Stimulated activated CD4-positive, alpha-beta T cell treated with anti-CD3 and anti-CD28 coated beads, Interleukin-12 subunit alpha, Interleukin-12 subunit beta, amount 100 ng/mL, for 4 hours (primary cell): ENCODE measurements around the gene RAB1B.

Experiments used
- DNase-seq: peaks from one replicate; pipeline ENCODE4 v3.0.0-alpha.2; 2020

The RAB1B gene

DNA sequence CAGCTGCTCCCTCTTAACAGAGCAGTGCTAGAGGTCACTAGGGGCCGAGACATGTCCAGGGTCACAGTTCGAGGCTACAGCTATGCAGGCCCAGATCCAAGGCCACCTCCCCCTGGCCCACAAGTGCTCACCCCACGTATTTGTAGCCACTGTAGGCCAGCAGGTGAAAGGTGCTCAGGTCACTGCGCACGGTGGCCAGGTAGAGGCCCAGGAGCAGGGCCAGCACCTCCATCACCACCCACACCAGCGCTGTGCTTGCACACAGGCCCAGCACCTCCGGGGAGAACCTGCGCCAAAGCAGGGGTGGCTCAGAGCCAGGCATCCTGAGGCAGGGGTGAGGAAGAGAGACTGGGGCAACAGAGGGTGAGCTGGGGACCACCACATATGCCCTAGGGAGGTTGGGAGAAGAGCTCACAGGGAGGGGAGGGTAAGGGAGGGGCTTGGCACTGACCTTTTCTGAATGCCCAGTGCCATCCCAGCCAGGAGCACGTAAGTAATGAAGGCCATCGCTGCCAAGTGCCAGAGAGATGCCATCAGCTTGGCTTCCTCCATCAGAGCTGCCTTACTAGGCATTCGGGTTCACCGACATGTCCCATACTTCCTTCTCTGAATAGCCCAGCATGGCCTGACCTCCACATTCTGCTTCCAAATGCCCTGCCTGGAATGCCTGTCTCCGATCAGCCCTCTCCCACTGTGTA is 17.0 kb downstream of the RAB1B start:
- DNase-seq: no peak

DNA sequence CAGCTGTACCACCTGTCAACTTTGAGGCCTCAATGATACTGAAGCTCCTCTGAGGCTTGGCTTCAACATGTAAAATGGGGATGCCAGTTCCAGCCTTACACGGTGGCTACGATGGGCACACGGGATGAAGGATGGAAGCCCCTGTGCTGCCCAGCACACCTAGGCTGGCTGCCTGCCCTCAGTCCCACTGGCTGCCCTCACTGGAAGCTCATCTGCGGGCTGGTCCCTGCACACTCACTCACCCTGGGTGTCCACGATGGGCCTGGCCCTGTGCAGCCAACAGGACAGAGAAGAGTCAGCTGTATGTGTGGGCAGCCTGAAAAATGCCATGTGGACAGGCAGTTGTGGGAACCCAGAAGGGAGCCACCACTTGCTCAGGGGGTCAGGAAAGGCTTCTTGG is 18.3 kb downstream of the RAB1B start:
- no peak for DNase-seq

DNA sequence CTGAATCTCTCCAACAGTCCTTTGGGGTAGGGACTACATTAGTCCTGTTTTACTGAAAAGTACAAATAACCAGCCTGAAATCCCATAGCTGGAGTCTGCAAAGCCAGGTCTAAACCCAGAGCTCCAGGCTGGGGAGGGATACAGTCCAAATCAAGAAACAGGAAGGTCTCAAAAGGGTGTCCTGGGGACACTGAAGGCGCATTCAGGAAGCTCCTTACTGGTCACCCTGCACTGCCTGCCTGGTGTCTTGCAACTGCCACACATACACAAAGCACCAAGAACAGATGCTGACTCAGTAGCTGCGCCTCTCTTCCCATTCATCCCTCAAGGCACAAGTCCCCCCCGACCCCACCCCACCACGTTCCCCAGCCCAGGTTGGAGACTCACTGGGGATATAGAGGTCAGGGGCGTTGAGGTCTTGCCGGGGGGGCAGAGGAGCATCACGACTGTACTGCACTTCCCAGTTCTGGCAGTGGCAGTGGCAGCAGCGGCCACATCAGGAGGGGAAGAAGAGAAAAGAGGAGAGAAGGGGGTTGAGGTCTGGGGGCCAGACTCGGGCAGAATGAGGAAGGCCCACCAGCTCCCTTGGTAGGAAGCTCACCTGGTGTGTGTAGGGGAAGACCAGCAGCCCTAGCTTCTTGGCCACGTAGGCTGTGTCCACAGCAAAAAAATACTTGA is 18.9 kb downstream of the RAB1B start:
- DNase-seq: no peak

DNA sequence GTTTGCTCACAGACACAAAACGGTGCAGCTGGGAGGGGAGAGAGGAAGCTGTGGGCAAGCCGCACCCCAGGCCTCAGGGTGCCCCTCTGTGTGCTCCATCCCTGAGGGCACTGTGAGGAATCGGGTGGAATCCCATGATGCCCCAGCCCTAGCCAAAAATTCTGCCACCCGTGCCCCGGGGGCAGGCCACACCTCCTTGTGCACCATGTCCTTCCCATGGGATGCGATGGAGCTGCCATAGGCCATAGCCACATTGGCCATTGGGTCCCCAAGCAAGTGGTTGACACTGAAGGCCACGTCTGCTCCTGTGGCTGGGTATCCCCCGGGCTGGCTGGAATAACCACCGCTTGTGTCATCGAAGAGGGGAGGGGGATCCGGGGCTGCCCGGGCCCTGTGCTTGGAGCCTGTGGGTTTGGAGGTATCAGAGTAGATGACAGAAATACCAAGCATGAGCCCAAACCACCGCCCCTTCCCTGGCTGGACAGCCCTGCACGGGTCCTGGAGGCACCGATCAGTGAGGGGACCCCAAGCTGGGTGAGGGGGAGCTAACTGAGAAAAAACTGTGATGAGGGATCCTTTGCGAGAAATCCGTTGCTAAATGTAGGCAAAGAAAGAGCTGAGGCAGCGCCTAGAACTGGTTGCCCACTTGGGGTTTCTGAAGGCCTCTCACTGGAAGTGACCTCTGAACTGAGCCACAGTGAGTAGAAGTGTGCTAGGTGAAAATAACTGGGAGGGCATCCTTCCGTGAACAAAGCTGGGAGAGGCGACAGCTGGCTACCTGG is 19.6 kb downstream of the RAB1B start:
- no peak for DNase-seq

DNA sequence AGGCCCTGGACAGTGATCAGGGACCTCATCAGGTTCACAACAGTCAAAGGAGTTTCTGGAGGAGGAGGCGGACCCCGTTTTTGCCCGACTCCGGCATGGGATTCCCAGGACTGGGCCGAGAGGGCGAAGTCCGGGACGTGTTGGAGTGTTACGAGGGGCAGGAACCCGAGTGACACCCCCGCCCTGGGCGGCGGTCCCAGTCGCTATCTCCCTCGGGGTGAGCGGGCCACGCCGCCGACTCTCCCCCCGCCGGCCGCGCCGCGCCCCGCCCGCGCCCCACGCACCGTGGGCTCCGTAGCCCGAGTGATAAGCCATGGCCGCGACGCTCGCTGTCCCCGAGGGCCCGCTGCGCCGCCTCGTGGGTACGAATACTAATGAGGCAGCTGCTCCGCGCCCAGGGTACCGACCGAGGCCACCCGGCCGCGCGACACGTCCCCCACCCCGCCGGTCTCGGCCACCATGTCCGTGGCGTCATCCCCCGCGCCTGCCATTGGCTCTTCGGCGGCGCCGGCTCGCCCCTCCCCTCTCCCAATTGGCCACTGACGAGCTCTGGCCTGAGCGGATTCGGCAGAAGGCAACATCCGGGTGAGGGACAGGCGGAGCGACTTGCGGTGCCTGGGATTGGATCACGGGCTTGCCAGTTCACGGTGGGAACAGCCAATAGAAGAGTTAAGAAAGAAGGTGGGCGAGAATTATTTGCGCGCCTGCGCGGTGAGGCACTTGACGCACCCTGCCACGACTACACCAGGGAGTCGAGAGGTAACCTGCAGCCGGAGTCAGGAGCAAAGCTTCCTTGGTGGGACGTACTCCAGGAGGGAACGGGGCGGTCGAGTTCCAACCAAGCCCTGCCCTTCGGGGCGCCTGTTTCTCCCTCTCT is 20.5 kb downstream of the RAB1B start, which contains the start of gene YIF1A:
TSS of gene YIF1A (minus strand) at position 473 of the 877 bp plus-strand sequence. CDS start at position 315, 158 bp downstream.
- peak; percentile 95 for DNase-seq

DNA sequence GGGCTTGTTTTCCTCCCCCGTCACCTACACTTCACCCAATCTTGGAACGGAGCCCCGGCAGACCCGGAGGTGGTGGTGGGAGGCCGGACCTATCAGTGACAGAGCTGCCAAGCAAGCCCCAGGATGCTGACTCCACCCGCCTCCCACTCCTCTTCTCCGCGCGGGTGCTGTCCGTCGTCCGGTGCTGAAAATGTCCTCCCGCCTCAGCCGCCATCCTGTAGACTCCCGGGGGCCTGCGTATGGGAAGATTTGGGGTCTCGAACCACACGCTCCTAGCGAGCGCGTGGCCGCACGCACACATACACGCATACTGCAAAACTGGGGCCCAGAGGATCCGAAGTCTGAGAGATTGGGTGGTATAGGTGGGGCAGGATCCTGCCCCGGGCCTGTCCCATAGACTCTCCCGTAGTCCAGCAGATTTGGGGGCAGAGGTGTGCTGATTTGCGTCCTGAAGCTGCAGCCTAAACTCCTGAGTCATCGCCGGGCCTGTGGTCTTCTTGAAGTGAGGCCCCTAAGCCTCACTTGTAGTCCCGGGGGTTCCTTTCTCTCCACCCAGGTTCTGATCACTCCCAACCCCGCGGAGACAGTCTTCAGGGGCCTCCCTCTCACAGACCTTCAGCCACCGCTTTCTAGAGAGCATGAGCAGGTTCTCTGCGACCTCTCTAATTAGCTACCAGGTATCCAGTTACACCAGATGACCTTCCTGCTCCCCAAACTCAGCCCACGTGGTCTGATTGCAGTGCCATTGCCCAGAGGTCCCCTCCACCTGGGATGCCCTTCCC is 21.3 kb downstream of the RAB1B start:
- DNase-seq: peak; percentile 79

DNA sequence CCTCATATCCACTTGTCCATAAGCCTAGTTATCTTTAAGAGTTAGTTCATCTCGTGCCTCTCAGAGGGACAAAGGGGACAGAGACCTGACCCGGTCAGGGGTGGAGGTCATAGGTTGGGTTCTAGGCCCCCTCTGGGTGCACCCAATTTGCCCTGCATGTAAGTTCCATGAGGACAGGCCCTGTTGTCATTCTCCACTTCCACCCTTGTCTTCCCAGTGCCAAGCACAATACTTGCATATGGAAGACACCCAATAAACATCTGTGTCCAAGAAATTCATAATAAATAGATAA is 21.8 kb downstream of the RAB1B start:
- no peak for DNase-seq

DNA sequence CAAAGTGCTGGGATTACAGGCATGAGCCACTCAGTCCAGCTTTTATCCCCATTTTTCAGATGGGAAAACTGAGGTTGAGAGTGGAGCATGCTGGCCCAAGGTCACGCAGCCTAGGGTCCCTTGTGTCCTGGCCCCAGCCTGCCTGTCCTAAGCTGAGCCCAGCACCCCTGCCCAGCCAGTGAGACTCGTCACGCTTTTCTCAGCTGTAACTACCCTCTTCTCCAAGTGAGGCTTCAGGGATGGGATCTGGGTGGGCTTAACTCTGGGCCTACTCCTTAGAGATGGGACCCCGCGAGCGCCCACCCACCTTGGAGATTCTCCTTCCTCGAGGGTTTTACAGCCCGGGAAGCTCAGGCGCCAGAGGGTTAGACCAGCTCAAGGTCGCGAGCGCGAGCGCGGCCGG is 22.9 kb downstream of the RAB1B start:
- DNase-seq: no peak

DNA sequence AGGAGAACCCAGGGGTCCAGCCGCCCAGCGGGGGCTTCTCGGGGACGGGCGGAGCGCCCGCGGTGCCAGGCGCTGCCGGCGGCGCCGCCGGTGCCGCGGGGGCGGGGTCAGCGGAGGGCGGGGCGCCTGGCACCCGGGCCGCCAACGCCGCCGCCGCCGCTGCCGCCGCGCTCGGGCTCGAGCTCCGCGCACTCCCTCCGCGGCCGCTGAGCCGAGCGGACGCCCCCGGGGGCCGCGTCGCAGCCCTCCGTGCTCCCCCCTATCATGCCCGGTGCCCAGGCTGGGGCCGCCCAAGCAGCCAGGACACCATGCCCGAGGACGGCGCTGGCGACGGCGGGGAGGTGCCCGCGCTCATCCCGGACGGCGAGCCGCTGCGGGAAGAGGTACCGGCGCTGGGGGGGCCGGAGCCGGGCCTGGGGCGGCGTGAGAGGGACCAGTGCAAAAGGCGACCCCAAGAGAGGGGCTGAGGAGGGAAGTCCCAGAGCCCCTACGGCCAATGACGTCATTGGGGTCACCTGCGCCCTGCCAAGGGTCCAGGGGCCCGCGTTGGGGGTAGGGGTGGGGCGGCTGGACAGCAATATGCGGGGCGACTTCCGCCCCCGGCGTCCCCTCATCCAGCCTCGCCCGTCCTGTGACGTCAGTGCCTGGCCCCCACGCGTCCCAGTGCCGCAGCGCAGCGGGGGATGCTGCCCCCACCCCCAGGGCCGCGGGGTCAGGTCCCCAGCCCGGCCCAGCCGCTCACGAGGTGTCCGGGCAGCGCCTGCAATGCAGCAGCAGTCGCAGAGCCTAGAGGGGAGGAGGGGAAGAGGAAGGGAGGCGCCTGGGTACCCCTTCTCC is 23.5 kb downstream of the RAB1B start, which contains the start of gene TMEM151A:
TSS of gene TMEM151A (plus strand) at position 189 of the 837 bp plus-strand sequence. CDS start at position 309, 120 bp downstream.
- peak; percentile 46 for DNase-seq

DNA sequence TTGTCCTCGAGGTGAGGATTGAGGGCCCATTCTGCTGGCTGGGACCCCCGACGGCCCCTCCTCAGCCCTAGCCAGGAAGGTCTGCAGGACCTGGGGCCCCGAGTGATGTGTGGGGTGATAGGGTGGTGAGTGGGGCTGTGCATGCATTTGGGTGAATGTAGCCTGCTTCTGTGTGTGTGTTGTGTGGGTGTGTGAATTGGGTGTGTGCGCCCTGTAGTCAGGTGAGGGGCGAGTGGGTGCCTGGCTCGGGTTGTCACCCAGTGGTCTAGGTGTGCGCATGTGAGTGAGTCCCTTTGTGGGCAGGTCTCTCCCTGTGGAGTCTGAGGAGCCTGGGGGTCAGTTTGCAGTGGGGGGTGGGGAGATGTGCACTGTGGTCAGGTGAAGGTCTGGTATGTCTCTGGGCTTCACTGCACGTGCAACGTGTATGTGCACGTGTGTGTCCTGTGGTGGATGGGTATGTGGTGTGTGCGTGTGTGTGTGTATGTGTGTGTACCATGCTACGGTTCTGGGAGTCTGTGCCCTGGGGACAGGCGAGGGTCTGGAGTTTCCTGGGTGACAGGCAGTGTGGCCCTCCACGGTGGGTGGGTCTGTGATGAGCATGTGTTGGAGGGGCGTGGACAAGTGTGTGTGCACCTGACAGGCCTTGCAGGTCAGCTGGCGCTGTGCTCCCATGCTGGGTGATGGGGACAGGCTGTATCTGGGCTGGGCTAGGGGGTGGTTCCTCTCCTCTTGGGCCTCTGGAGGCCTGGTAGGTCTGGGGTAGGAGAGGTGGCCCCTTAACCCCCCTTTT is 24.3 kb downstream of the RAB1B start:
- no peak for DNase-seq

DNA sequence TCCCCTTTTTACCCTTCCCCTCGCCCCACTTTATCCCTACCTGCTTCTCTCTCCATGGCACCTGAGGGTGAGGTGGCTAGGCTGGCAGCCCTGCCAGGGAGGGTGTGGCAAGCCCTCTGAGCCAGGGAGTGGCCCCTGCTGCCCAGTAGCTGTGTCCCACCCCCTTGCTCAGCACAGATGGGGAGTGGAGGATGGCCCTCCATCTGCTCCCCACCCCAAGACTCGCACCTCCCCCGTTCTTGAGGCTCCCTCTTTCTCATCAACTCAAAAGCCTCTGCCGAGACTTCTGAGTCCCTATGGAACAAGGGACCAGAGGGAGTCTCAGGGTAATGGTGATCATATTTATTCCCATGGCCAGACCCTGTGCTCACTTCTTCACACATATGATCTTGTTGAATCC is 24.9 kb downstream of the RAB1B start:
- DNase-seq: no peak

DNA sequence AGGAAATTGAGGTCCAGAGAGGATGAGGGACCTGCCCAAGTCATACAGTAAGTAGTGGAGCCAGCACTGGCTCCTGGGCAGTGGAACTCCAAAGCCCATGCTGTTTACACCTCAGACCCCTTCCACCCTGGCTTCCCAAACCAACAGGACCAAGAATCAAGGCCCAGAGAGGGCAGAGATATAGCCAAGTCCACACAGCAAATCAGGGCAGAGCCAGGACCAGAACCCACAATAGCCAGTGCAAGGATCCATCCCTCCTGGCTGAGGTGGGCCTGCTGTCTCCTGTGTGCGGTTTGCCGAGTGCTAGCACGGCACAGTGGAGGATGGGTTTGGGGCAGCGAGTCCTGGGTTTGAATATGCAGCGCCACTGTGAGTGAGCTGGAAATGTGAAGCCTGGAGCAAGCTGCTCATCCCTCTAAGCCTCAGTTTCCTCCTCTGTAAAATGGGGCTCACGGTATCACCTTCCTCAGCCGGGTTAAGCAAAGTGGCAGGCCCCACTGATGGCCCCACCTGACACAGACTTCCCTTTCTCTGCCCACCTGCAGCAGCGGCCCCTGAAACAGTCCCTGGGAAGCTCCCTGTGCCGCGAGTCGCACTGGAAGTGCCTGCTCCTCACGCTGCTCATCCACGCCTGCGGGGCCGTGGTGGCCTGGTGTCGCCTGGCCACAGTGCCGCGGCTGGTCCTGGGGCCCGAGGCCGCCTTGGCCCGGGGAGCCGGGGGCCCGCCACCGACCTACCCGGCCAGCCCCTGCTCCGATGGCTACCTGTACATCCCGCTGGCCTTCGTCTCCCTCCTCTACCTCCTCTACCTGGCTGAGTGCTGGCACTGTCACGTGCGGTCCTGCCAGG is 25.6 kb downstream of the RAB1B start:
- DNase-seq: no peak

DNA sequence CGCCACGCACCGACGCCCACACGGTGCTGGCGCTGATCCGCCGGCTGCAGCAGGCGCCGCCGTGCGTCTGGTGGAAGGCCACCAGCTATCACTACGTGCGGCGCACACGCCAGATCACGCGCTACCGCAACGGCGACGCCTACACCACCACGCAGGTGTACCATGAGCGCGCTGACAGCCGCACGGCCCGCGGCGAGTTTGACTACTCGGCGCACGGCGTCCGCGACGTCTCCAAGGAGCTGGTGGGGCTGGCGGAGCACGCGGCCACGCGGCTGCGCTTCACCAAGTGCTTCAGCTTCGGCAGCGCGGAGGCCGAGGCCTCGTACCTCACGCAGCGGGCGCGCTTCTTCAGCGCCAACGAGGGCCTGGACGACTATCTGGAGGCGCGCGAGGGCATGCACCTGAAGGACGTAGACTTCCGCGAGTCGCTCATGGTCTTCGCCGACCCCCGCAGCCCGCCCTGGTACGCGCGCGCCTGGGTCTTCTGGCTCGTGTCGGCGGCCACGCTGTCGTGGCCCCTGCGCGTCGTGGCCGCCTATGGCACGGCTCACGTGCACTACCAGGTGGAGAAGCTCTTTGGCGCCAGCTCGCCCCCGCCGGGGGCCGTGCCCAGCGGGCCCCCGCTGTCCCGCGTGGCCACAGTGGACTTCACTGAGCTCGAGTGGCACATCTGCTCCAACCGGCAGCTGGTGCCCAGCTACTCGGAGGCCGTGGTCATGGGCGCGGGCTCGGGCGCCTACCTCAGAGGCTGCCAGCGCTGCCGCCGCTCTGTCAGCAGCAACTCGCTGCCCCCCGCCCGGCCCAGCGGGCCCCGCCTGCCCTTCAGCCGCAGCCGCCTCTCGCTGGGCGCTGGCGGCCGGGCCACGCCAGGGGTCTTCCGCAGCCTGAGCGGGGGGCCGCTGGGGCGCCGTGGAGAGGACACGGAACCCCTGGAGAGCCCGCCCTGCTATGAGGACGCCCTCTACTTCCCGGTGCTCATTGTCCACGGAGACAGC is 26.5 kb downstream of the RAB1B start:
- DNase-seq: no peak

DNA sequence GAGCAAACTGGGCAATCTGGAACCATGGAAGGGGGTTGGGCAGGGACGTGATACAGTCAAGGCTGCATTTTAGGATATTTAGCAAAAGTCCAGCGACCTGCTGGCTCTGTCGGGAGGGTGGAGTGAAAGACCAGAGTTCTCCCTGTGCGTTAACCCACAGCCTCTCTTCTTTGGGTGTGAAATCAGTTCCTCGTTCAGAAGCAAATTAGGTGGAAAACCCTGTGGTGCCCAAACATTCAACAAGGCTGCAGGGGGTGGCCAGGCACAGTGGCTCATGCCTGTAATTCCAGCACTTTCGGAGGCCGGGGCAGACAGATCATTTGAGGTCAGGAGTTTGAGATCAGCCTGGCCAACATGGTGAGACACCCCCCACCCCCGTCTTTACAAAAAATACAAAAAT is 29.2 kb downstream of the RAB1B start:
- DNase-seq: no peak

DNA sequence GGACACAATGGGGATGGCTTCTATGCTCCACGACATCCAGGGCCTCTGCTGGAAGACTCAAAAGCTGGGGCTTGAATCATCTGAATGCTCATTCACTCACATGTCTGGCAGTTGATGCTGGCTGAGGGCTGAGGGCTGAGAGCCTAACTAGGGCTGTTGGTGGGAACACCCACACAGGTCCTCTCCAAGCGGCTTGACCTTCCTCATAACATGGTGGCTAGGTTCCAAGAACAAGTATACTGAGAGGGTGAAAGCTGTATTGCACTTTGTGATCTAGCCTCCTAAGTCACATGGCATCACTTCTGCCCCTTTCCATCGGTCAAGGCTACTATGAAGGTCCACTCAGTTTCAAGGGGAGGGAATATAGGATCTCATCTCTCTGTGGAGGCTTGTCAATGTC is 30.7 kb downstream of the RAB1B start:
- no peak for DNase-seq

DNA sequence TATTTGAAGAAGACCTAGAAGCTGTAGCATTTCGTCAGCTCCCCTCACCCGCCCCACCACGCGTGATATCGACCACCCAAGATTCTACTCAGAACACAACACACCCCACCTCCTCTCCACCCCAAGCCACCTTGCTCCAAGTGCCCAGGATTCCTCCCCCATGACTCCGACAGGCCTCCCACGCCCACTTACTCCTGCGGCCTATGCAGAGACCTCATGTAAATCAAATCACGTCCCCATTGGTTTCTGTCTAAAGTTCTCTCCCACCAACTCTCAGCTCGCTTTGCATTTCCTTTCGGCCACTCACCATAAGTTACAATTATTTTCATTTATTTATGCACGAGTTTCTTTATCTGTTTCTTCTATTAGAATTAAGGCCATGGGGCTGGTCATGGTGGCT is 34.2 kb downstream of the RAB1B start:
- DNase-seq: no peak

DNA sequence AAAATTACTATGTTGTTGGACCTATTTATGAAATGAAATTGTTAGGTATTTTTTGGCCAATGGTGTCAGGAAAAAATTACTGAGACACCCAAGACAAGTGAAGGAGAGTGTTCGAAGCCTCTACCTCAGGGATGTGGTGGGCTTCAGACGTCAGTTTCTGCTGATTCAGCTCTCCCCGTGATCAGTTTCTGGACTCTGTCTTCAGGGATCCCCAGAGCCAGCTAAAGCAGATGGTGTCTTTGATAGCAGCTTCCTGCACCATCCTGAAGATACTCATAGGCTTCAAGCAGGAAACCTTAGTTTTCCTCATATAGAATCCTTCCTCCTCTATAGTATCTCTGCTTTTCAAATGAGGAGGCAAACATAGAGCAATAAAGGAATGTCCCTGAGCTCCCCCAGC is 41.0 kb downstream of the RAB1B start:
- no peak for DNase-seq

DNA sequence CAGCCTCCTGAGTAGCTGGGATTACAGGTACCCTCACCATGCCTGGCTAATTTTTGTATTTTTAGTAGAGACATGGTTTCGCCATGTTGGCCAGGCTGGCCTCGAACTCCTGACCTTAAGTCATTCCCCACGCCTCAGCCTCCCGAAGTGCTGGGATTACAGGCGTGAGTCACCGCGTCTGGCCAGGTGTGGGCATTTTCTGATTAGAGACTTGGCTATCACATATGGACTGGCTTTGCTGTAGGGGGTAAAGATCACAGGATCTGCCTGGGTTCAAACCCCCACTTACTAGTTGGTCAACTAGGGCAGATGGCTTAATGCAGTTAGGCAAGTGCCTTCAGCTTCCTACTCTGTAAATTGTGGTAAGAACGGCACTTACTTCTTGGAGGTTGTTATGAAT is 41.9 kb downstream of the RAB1B start:
- no peak for DNase-seq
